Osteocyte (in vitro differentiated cells): Measurements from ENCODE around the gene FAM110C. TPM values are rescaled to one million over a fixed set of nuclear protein-coding genes. Genes with fewer than 3 reads are reported as not detected.

Experiments used
- DNase-seq: peaks from one replicate; pipeline ENCODE4 v3.0.0; 2021; ENCODE audit warnings: mixed read lengths; ENCODE audit not compliant: unreplicated experiment; ENCODE audit errors: extremely low spot score
- H3K27ac Mint-ChIP-seq: one replicate; pipeline ENCODE4 v1.8.0; 2021; ENCODE audit warnings: mild to moderate bottlenecking, mixed read lengths; ENCODE audit not compliant: unreplicated experiment
- H3K27me3 Mint-ChIP-seq: one replicate; pipeline ENCODE4 v1.8.0; 2021; ENCODE audit warnings: mixed read lengths; ENCODE audit not compliant: unreplicated experiment
- H3K36me3 Mint-ChIP-seq: one replicate; pipeline ENCODE4 v1.8.0; 2021; ENCODE audit warnings: mixed read lengths; ENCODE audit not compliant: unreplicated experiment
- H3K4me1 Mint-ChIP-seq: one replicate; pipeline ENCODE4 v1.8.0; 2021; ENCODE audit warnings: mixed read lengths; ENCODE audit not compliant: unreplicated experiment
- H3K4me3 Mint-ChIP-seq: one replicate; pipeline ENCODE4 v1.8.0; 2021; ENCODE audit warnings: mild to moderate bottlenecking, moderate library complexity, mixed read lengths; ENCODE audit not compliant: unreplicated experiment
- H3K9me3 Mint-ChIP-seq: one replicate; pipeline ENCODE4 v1.8.0; 2021; ENCODE audit warnings: mixed read lengths; ENCODE audit not compliant: unreplicated experiment
- CTCF ChIP-seq: fragments of 200-600 bp; sonication (generic); IDR thresholded peaks from 2 replicates; pipeline ENCODE4 v1.5.0; 2021; ENCODE audit warnings: antibody characterized with exemption, mild to moderate bottlenecking, moderate library complexity
- total RNA-seq: library from RNA; stranded (reverse); gene quantifications from 2 replicates; pipeline ENCODE4 v1.2.1, GENCODE V29; 2021

FAM110C gene
- total RNA-seq, 1 donor from 2014 or later, result not detected

DNA sequence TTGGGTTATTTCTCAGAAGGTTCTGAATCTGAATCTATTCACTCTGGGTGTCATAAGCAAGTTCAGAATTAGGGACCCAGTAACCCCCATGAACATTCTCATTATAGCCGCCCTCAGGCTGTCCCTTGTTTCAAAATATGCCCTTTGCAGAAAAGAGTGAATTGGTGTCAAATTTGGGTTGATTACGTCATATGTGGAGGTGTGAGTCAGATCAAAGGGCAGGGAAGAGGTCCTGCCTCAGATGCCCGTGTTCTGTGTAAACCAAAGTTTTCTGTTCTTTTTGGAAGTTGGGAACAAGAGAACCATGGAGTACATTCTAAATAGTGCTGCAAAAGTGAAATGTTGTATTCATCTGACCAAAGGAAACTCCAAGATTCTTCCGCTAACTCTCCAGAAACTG lies 5.8 kb downstream of the FAM110C start:
- H3K27me3 Mint-ChIP-seq, result peaks cover 37% of the 10 kb centered on the region
- H3K9me3 Mint-ChIP-seq, result peaks cover 3% of the 10 kb centered on the region
- no peaks in the 10 kb centered on the region for H3K36me3 Mint-ChIP-seq
- H3K4me3 Mint-ChIP-seq, result no peak overlapping the region
- DNase-seq, result no peak
- H3K4me1 Mint-ChIP-seq, result peaks cover 1% of the 10 kb centered on the region
- no peak for TF ChIP-seq CTCF
- H3K27ac Mint-ChIP-seq, result no peak overlapping the region

- Mint-ChIP-seq H3K4me1 (no peaks in the 10 kb centered on the region), H3K27ac (no peak overlapping the region), H3K4me3 (no peak overlapping the region), H3K27me3 (peaks cover 14% of the 10 kb centered on the region), H3K36me3 (no peaks in the 10 kb centered on the region), H3K9me3 (peaks cover 3% of the 10 kb centered on the region)
- DNase-seq, result no peak
- TF ChIP-seq CTCF, result no peak
Measured at GRCh38 chr2:38155-38554, 8.2 kb downstream of the FAM110C start.

- no peaks in the 10 kb centered on the region for H3K36me3 Mint-ChIP-seq
- no peaks in the 10 kb centered on the region for H3K4me1 Mint-ChIP-seq
- no peak overlapping the region for H3K4me3 Mint-ChIP-seq
- peaks cover 5% of the 10 kb centered on the region for H3K27me3 Mint-ChIP-seq
- H3K27ac Mint-ChIP-seq, result no peak overlapping the region
- no peak for DNase-seq
- H3K9me3 Mint-ChIP-seq, result no peaks in the 10 kb centered on the region
- TF ChIP-seq CTCF, result no peak
Measured at GRCh38 chr2:36318-36717, 10.0 kb downstream of the FAM110C start.

DNA sequence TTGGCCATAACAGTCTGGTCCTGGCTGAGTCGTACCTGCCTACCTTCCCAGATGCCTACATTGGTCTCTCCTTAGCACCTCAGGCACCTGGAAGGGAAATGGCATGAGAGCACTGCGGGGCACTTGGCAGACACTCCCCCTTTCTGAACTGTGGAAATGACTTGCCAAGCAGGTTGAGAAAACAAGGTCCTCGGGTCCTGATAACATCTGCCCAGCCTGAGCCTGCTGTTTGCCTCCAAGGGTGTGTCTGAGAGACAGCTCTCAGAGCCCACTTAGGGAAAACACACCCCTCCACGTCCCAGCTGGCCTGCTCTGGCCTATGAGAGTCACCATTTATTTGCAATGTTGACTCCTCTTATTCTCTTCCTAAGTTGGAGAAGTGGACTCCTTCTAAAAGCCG lies 10.5 kb downstream of the FAM110C start:
- no peaks in the 10 kb centered on the region for H3K36me3 Mint-ChIP-seq
- no peak overlapping the region for H3K27ac Mint-ChIP-seq
- H3K4me3 Mint-ChIP-seq, result no peak overlapping the region
- peaks cover 5% of the 10 kb centered on the region for H3K27me3 Mint-ChIP-seq
- TF ChIP-seq CTCF, result no peak
- DNase-seq, result no peak
- no peaks in the 10 kb centered on the region for H3K4me1 Mint-ChIP-seq
- H3K9me3 Mint-ChIP-seq, result no peaks in the 10 kb centered on the region

GRCh38 chr2:33620-34019 lies 12.7 kb downstream of the FAM110C start:
- H3K4me1 Mint-ChIP-seq, result no peaks in the 10 kb centered on the region
- H3K4me3 Mint-ChIP-seq, result no peak overlapping the region
- DNase-seq, result no peak
- H3K27ac Mint-ChIP-seq, result no peak overlapping the region
- no peaks in the 10 kb centered on the region for H3K27me3 Mint-ChIP-seq
- no peaks in the 10 kb centered on the region for H3K36me3 Mint-ChIP-seq
- no peaks in the 10 kb centered on the region for H3K9me3 Mint-ChIP-seq
- TF ChIP-seq CTCF, result no peak
